Superior temporal gyrus (tissue), 1 donor: ENCODE measurements around the gene BTC.
"Not testable (repeated sequence)": the region's sequence is repeated elsewhere in the genome, so short reads cannot be mapped to it uniquely, and the experiment has no call there.

ENCODE experiments used
- DNase-seq: peaks from one replicate; pipeline ENCODE4 v3.0.0-alpha.2; 2016; ENCODE audit errors: extremely low spot score

Gene BTC

GRCh38 chr4:74794382-74795010 lies at the start of gene BTC:
Gene BTC (minus strand): TSS chr4:74794523. CDS start chr4:74794325, 198 bp downstream.
- no peak for DNase-seq

- no peak for DNase-seq
Observed at GRCh38 chr4:74840936-74841509, 46.7 kb upstream of the BTC start.

GRCh38 chr4:74838746-74839370 lies 44.5 kb upstream of the BTC start:
- no peak for DNase-seq

GRCh38 chr4:74830928-74831327 lies 36.6 kb upstream of the BTC start:
- no peak for DNase-seq

- no peak for DNase-seq
Observed at GRCh38 chr4:74823194-74823593, 28.9 kb upstream of the BTC start.

- DNase-seq: no peak
Observed at GRCh38 chr4:74822603-74823002, 28.3 kb upstream of the BTC start.

GRCh38 chr4:74821541-74821940 lies 27.2 kb upstream of the BTC start:
- DNase-seq: no peak

- DNase-seq: no peak
Observed at GRCh38 chr4:74814052-74814451, 19.7 kb upstream of the BTC start.

- not testable (repeated sequence) for DNase-seq
Observed at GRCh38 chr4:74812056-74812455, 17.7 kb upstream of the BTC start.

GRCh38 chr4:74805601-74806000 lies 11.3 kb upstream of the BTC start:
- DNase-seq: no peak

GRCh38 chr4:74800310-74800709 lies 6.0 kb upstream of the BTC start:
- no peak for DNase-seq

GRCh38 chr4:74796631-74797030 lies 2.3 kb upstream of the BTC start:
- DNase-seq: no peak

GRCh38 chr4:74793757-74794381 lies 454 bp downstream of the BTC start:
- no peak for DNase-seq

- DNase-seq: no peak
Observed at GRCh38 chr4:74790652-74791051, 3.7 kb downstream of the BTC start.

- DNase-seq: no peak
Observed at GRCh38 chr4:74789518-74789917, 4.8 kb downstream of the BTC start.

GRCh38 chr4:74777531-74777930 lies 16.8 kb downstream of the BTC start:
- no peak for DNase-seq

GRCh38 chr4:74772783-74773182 lies 21.5 kb downstream of the BTC start:
- DNase-seq: no peak

- no peak for DNase-seq
Observed at GRCh38 chr4:74772106-74772505, 22.2 kb downstream of the BTC start.

- DNase-seq: no peak
Observed at GRCh38 chr4:74770226-74770910, 24.0 kb downstream of the BTC start.

GRCh38 chr4:74768857-74769525 lies 25.3 kb downstream of the BTC start:
- DNase-seq: no peak

- no peak for DNase-seq
Observed at GRCh38 chr4:74764119-74764518, 30.2 kb downstream of the BTC start.
